Left kidney (tissue), 2 donors: ENCODE measurements around the gene MEIOSIN. TPM values are rescaled to one million over a fixed set of nuclear protein-coding genes. Genes with fewer than 3 reads are reported as not detected.
A peak's percentile ranks its signal among the peaks of the same experiment; 100 is the strongest.

Experiments
- DNase-seq: peaks from one replicate; pipeline ENCODE4 v3.0.0-alpha.2; 2013
- polyA plus RNA-seq: library from polyadenylated mRNA; unstranded; fragments of 120-200 nt; gene quantifications from one replicate; pipeline ENCODE4 v1.2.1, GENCODE V29; 2013; ENCODE audit not compliant: insufficient read length

Gene MEIOSIN
- polyA plus RNA-seq, 1 donor = not detected

GRCh38 chr19:45765702-45766295 lies 32.6 kb downstream of the MEIOSIN start:
- no peak for DNase-seq

GRCh38 chr19:45766296-45766868 lies 33.1 kb downstream of the MEIOSIN start:
- no peak for DNase-seq

- no peak for DNase-seq
Observed at GRCh38 chr19:45766869-45767346, 33.7 kb downstream of the MEIOSIN start.

GRCh38 chr19:45767410-45767880 lies 34.2 kb downstream of the MEIOSIN start:
- DNase-seq = peak; percentile 88

- peak; percentile 68 for DNase-seq
Observed at GRCh38 chr19:45767881-45768654, 34.8 kb downstream of the MEIOSIN start.

GRCh38 chr19:45768655-45768983 lies 35.4 kb downstream of the MEIOSIN start:
- no peak for DNase-seq

GRCh38 chr19:45768984-45769782 lies 35.9 kb downstream of the MEIOSIN start, which contains the start of gene SIX5:
TSS of gene SIX5 (minus strand) at chr19:45769252. CDS start at chr19:45768844, 408 bp downstream.
- DNase-seq = peak; percentile 98

- DNase-seq = no peak
Observed at GRCh38 chr19:45769821-45770191, 36.6 kb downstream of the MEIOSIN start.

- DNase-seq = peak; percentile 96
Observed at GRCh38 chr19:45770192-45771101, 37.2 kb downstream of the MEIOSIN start.

GRCh38 chr19:45771311-45771933 lies 38.2 kb downstream of the MEIOSIN start:
- no peak for DNase-seq

GRCh38 chr19:45772130-45772840 lies 39.0 kb downstream of the MEIOSIN start:
- no peak for DNase-seq

GRCh38 chr19:45772912-45773311 lies 39.7 kb downstream of the MEIOSIN start:
- DNase-seq = no peak

- no peak for DNase-seq
Observed at GRCh38 chr19:45773384-45773783, 40.1 kb downstream of the MEIOSIN start.

GRCh38 chr19:45774765-45775164 lies 41.5 kb downstream of the MEIOSIN start:
- no peak for DNase-seq

- no peak for DNase-seq
Observed at GRCh38 chr19:45777395-45777961, 44.2 kb downstream of the MEIOSIN start.

GRCh38 chr19:45778010-45778661 lies 44.9 kb downstream of the MEIOSIN start:
- DNase-seq = no peak

GRCh38 chr19:45779231-45780145 lies 46.2 kb downstream of the MEIOSIN start:
- peak; percentile 78 for DNase-seq

GRCh38 chr19:45780146-45780447 lies 46.9 kb downstream of the MEIOSIN start:
- no peak for DNase-seq
